ENCODE measurements around the gene METTL25B. TPM values are rescaled to one million over a fixed set of nuclear protein-coding genes. Genes with fewer than 3 reads are reported as not detected.
A peak's percentile ranks its signal among the peaks of the same experiment; 100 is the strongest.

The METTL25B gene
- total RNA-seq, 1 experiment from 2014 or later = 51.0 TPM

DNA sequence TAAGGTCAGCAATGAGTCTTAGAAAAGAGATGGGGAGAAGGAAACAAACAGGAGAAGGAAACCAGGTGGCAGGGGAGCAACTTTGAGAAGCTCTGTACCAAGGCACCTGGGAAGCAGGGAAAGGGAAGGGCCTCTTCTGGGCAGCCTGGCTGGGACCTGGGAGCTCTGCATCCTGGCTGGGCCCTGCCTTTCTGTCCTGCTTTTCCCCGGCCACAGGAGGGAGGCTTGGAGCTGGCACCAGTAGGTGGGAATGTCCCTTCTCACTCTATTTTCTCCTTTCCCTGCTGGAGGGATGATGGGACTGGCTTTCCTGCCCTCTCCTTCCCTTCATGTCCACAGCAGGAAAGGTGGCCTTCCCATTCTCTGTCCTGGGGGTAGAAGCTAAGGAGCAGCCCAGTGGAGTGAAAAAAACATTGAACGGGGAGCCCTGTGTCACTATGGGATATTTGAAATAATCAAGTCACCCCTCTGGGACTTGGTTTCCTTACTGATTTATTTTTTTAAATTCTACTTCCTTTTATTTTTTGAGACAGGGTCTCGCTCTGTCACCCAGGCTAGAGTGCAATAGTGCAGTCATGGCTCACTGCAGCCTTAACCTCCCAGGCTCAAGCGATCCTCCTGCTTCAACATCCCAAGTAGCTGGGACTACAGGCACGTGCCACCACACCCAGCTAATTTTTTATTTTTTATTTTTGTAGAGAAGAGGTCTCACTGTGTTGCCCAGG lies 45.9 kb upstream of the METTL25B start:
- ChIA-PET POLR2A (ENCODE audit: unreplicated experiment) (interaction anchor here (0.7 kb wide), 1 partner anchor 18 kb away, joined by 3 read pairs; no protein-coding TSS in a partner anchor), CTCF (interaction anchor here (0.9 to 1.2 kb wide), 2 partner anchors 55 to 58 kb away, joined by 3 to 5 read pairs; no protein-coding TSS in a partner anchor)
- TF ChIP-seq, protein P1, sequence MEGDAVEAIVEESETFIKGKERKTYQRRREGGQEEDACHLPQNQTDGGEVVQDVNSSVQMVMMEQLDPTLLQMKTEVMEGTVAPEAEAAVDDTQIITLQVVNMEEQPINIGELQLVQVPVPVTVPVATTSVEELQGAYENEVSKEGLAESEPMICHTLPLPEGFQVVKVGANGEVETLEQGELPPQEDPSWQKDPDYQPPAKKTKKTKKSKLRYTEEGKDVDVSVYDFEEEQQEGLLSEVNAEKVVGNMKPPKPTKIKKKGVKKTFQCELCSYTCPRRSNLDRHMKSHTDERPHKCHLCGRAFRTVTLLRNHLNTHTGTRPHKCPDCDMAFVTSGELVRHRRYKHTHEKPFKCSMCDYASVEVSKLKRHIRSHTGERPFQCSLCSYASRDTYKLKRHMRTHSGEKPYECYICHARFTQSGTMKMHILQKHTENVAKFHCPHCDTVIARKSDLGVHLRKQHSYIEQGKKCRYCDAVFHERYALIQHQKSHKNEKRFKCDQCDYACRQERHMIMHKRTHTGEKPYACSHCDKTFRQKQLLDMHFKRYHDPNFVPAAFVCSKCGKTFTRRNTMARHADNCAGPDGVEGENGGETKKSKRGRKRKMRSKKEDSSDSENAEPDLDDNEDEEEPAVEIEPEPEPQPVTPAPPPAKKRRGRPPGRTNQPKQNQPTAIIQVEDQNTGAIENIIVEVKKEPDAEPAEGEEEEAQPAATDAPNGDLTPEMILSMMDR (conservative IDR thresholded peaks at IDR 0.05) = no peak
- TF ChIP-seq EZH2 (IDR thresholded peaks at IDR 0.05; ENCODE audit: low read depth) = no peak
- H3F3A ChIP-seq (ENCODE audit: insufficient read depth, low read depth) = peaks cover 27% of the 10 kb centered on the region
- intact Hi-C loops (cut with micrococcal nuclease; ENCODE audit: unreplicated experiment) = no loop called here
- no peaks in the 10 kb centered on the region for H3K36me3 ChIP-seq (ENCODE audit: low read depth)
- no TSS peak for BruUV-seq (replicated peaks)
- H3K79me2 ChIP-seq (ENCODE audit: low read depth) = no peaks in the 10 kb centered on the region
- peaks cover 14% of the 10 kb centered on the region; the same call in 1 of the 2 replicates for H3K27me3 ChIP-seq (ENCODE audit: insufficient read depth, low read depth)
- no peak overlapping the region for H3K4me3 ChIP-seq
- H3K27ac ChIP-seq = no peak overlapping the region
- H2AFZ ChIP-seq = no peak overlapping the region
- no peak for DNase-seq
- peaks cover 44% of the 10 kb centered on the region for H3K4me1 ChIP-seq (replicated peaks; ENCODE audit: insufficient read depth)
- H3K9me3 ChIP-seq (ENCODE audit: insufficient read depth, low read depth) = no peaks in the 10 kb centered on the region
- no peaks in the 10 kb centered on the region for H3K9me2 ChIP-seq (ENCODE audit: insufficient read depth)
- no peak overlapping the region for H3K4me2 ChIP-seq
- no peaks in the 10 kb centered on the region for H4K20me1 ChIP-seq (ENCODE audit: insufficient read depth)

- no peaks in the 10 kb centered on the region for H4K20me1 ChIP-seq (ENCODE audit: insufficient read depth)
- intact Hi-C loops (cut with micrococcal nuclease; ENCODE audit: unreplicated experiment) = loop anchor here (1.0 kb wide), 1 partner anchor 206 kb away; no protein-coding TSS in a partner anchor
- H3K9me2 ChIP-seq (ENCODE audit: insufficient read depth) = no peaks in the 10 kb centered on the region
- ChIA-PET POLR2A (ENCODE audit: unreplicated experiment) (interaction anchor here (0.5 kb wide), 1 partner anchor 60 kb away, joined by 3 read pairs; no protein-coding TSS in a partner anchor), CTCF (interaction anchor here (0.5 to 1.6 kb wide), 5 partner anchors 10 to 236 kb away, joined by 3 to 15 read pairs (median 5); partner anchors contain the start of gene LRRC71)
- peak overlapping the region; percentile 4; the same call in 1 of the 2 replicates for H3K4me2 ChIP-seq
- H3K27me3 ChIP-seq (ENCODE audit: insufficient read depth, low read depth) = peaks cover 5% of the 10 kb centered on the region; the same call in 1 of the 2 replicates
- TF ChIP-seq EZH2 (IDR thresholded peaks at IDR 0.05; ENCODE audit: low read depth) = no peak
- TF ChIP-seq, protein P1 (conservative IDR thresholded peaks at IDR 0.05) = peak; percentile 51; the same call in 1 of the 2 replicates
- H3K27ac ChIP-seq = peak overlapping the region; percentile 78
- H3F3A ChIP-seq (ENCODE audit: insufficient read depth, low read depth) = peaks cover 27% of the 10 kb centered on the region
- no TSS peak for BruUV-seq (replicated peaks)
- H3K36me3 ChIP-seq (ENCODE audit: low read depth) = no peaks in the 10 kb centered on the region
- peak in 1 of 2 experiments; percentile 84 for DNase-seq
- peaks cover 45% of the 10 kb centered on the region for H3K4me1 ChIP-seq (replicated peaks; ENCODE audit: insufficient read depth)
- no peak overlapping the region for H3K4me3 ChIP-seq
- no peaks in the 10 kb centered on the region for H3K9me3 ChIP-seq (ENCODE audit: insufficient read depth, low read depth)
- H2AFZ ChIP-seq = no peak overlapping the region
- H3K79me2 ChIP-seq (ENCODE audit: low read depth) = no peaks in the 10 kb centered on the region
These were observed 44.0 kb upstream of the METTL25B start for GRCh38 chr1:156684227-156684782.

Measured in PC-9 (cell line).